ENCODE measurements around the gene ZNF30.

- TF ChIP-seq CTCF (IDR thresholded peaks at IDR 0.05; ENCODE audit: low read depth, low read length) (no peak), EZH2phosphoT487 (IDR thresholded peaks at IDR 0.05; ENCODE audit: low read depth) (no peak)
Measured at GRCh38 chr19:34969721-34970120, 43.0 kb downstream of the ZNF30 start.
